K562 (cell line): ENCODE measurements around the gene KCNG4. TPM values are rescaled to one million over a fixed set of nuclear protein-coding genes. Genes with fewer than 3 reads are reported as not detected.

Experiments
- ATAC-seq: fragments of 200-7000 bp; cut with Tn5 transposase; 3 replicates; pipeline ENCODE4 v1.9.1; 2020; ENCODE audit warnings: moderate library complexity
- BruUV-seq: library from RNA; stranded (reverse); fragments of 400-500 nt; replicated peaks from 2 replicates; lab custom pipeline; 2021; lab: Mats Ljungman, UMichigan
- CTCF ChIA-PET: fragments of 300-600 bp; formaldehyde crosslinking; extraction: SDS; loops from one replicate; lab custom pipeline; 2021; ENCODE audit warnings: low intra/inter-chr PET ratio; lab: Yijun Ruan, JAX
- POLR2A ChIA-PET: fragments of 300-600, 350-650 bp; sonication (Branson Sonifier 250); formaldehyde crosslinking; extraction: SDS; loops from one replicate; lab custom pipeline; 2021; ENCODE audit warnings: antibody characterized with exemption, inconsistent platforms; lab: Yijun Ruan, JAX
- DNase-seq, 4 experiments: peaks; one replicate each; pipeline versions ENCODE4 v3.0.0 to v3.0.0-alpha.2; 2011 to 2018; ENCODE audit warnings: low spot score in 3 of 4, mixed read lengths in 3 of 4; ENCODE audit errors: extremely low read depth in 1 of 4
- FAIRE-seq: peaks from 2 replicates; lab custom pipeline; 2011; peaks lifted over from hg19 to GRCh38; lab: Jason Lieb, UNC
- H2AFZ ChIP-seq: 2 replicates; pipeline ENCODE4 v1.6.0; 2011; ENCODE audit warnings: low read depth, low read length, control low read depth, inconsistent platforms
- H3K27ac ChIP-seq: fragments of 200-600 bp; 3 replicates; pipeline ENCODE4 v1.8.0; 2011; ENCODE audit warnings: low read depth, mild to moderate bottlenecking, control low read depth, inconsistent platforms, low read length, moderate library complexity, mixed read lengths; ENCODE audit errors: extremely low read depth
- H3K27me3 ChIP-seq, 2 experiments: fragments of 300-600 bp in 1 of 2; 2 replicates in 1 of 2; 3 replicates in 1 of 2; pipeline versions ENCODE4 v1.6.0 to v1.8.0; 2011; ENCODE audit warnings: inconsistent platforms in 2 of 2, low read length in 2 of 2, mild to moderate bottlenecking in 1 of 2, mixed read lengths in 1 of 2, moderate library complexity in 1 of 2; ENCODE audit not compliant: control insufficient read depth in 2 of 2, insufficient read depth in 2 of 2
- H3K36me3 ChIP-seq: fragments of 300-600 bp; 3 replicates; pipeline ENCODE4 v1.8.0; 2011; ENCODE audit warnings: mild to moderate bottlenecking, low read length, inconsistent platforms; ENCODE audit not compliant: control insufficient read depth, insufficient read depth
- H3K4me1 ChIP-seq, 2 experiments: fragments of 200-600 bp in 1 of 2; replicated peaks in 1 of 2; 2 replicates in 1 of 2; 3 replicates in 1 of 2; pipeline versions ENCODE4 v1.5.1 to v1.8.0; 2011; ENCODE audit warnings: inconsistent platforms in 2 of 2, low read length in 2 of 2, mild to moderate bottlenecking in 1 of 2, mixed read lengths in 1 of 2, moderate library complexity in 1 of 2; ENCODE audit not compliant: control insufficient read depth in 2 of 2, insufficient read depth in 2 of 2
- H3K4me2 ChIP-seq: 2 replicates; pipeline ENCODE4 v1.6.1; 2011; ENCODE audit warnings: low read length, control low read depth, inconsistent platforms, mixed read lengths; ENCODE audit not compliant: insufficient read depth
- H3K4me3 ChIP-seq: fragments of 200-600 bp; sonication (generic), shearing (Covaris generic); 2 replicates; pipeline ENCODE4 v1.5.1; 2016; ENCODE audit warnings: control low read depth, inconsistent platforms
- H3K79me2 ChIP-seq: fragments of 200-600 bp; 3 replicates; pipeline ENCODE4 v1.8.0; 2011; ENCODE audit warnings: low read length, inconsistent platforms; ENCODE audit not compliant: control insufficient read depth, insufficient read depth
- H3K9ac ChIP-seq, 2 experiments: 2 replicates each; pipeline versions ENCODE4 v1.6.0 to v1.6.1; 2011; ENCODE audit warnings: low read depth in 2 of 2, low read length in 2 of 2, control low read depth in 1 of 2, inconsistent platforms in 1 of 2, mild to moderate bottlenecking in 1 of 2, mixed read lengths in 1 of 2; ENCODE audit not compliant: insufficient read depth in 1 of 2
- H3K9me1 ChIP-seq: one replicate; pipeline ENCODE4 v1.6.0; 2011; ENCODE audit warnings: inconsistent platforms, mild to moderate bottlenecking, low read length, moderate library complexity; ENCODE audit not compliant: control insufficient read depth, insufficient read depth
- H3K9me3 ChIP-seq: replicated peaks from 2 replicates; pipeline ENCODE4 v1.5.1; 2011; ENCODE audit warnings: low read depth, low read length, inconsistent platforms; ENCODE audit not compliant: control insufficient read depth, insufficient read depth
- H4K20me1 ChIP-seq: replicated peaks from 2 replicates; pipeline ENCODE4 v1.6.1; 2011; ENCODE audit warnings: low read length, inconsistent platforms, mixed read lengths; ENCODE audit not compliant: control insufficient read depth, insufficient read depth
- MXD1 ChIP-seq: fragments of 250-450 bp; sonication (Bioruptor Pico); IDR thresholded peaks from 2 replicates; pipeline ENCODE4 v1.8.0; 2021; ENCODE audit warnings: borderline replicate concordance, mild to moderate bottlenecking, moderate library complexity; ENCODE audit not compliant: poor library complexity, severe bottlenecking
- TFE3 ChIP-seq: fragments of 450-650 bp; formaldehyde crosslinking; IDR thresholded peaks from 2 replicates; pipeline ENCODE4 v1.4.0; 2020; ENCODE audit warnings: mild to moderate bottlenecking, mixed read lengths
- WGBS: fragments of 100-300 bp; shearing (Covaris generic); methylation state at CpG from one replicate; pipeline ENCODE4 v1.1.6; 2016; ENCODE audit warnings: low coverage, mixed read lengths; ENCODE audit not compliant: insufficient coverage; ENCODE audit errors: missing lambda C conversion rate; 5-methylcytosine and 5-hydroxymethylcytosine counted together
- in situ Hi-C: fragments of 300-500 bp; cut with MboI; formaldehyde crosslinking; loops from 4 replicates; pipeline ENCODE4 v1.15.0; 2018; ENCODE audit warnings: inconsistent platforms, mixed read lengths
- intact Hi-C: fragments of 100-400 bp; cut with micrococcal nuclease; formaldehyde crosslinking; loops from 2 replicates; pipeline ENCODE4 v1.14.2; 2022
- polyA plus RNA-seq, 8 experiments: library from polyadenylated mRNA; depleted of rRNA in 4 of 8; stranded (reverse) in 5 of 8; unstranded in 3 of 8; fragments of >200 nt; fragmentation: Nextera tagmentation in 2 of 8; fragmentation: Illumina TruSeq in 1 of 8; extraction: Ambion mirVana in 2 of 8; extraction: Trizol in 1 of 8; gene quantifications; 2 replicates each; pipeline versions ENCODE4 v1.2.1 to v1.2.3, GENCODE V29; 2011 to 2014; ENCODE audit warnings: inconsistent platforms in 1 of 8, missing spikeins in 1 of 8
- total RNA-seq, 7 experiments: library from RNA; depleted of rRNA in 6 of 7; stranded (reverse); fragments of >200 nt in 6 of 7; fragmentation: Illumina TruSeq in 2 of 7; extraction: Trizol in 2 of 7; gene quantifications; 2 replicates each; pipeline versions ENCODE4 v1.2.1 to v1.2.3, GENCODE V29; 2011 to 2021; ENCODE audit warnings: low replicate concordance in 1 of 7

The KCNG4 gene
- total and polyA plus RNA-seq, 9 of the 15 experiments (the other 6 are each of a cell fraction or from before 2014, with no cell fraction given), result not detected

GRCh38 chr16:84260766-84261554, 21.1 kb upstream of the KCNG4 start:
- Histone ChIP-seq H2AFZ (no peak overlapping the region), H3K9me1 (no peaks in the 10 kb centered on the region), H3K79me2 (no peaks in the 10 kb centered on the region), H3K9ac (no peak overlapping the region), H3K4me1 (no peaks in the 10 kb centered on the region), H3K27ac (no peak overlapping the region), H3K4me2 (no peak overlapping the region), H3K4me3 (no peak overlapping the region), H3K36me3 (no peaks in the 10 kb centered on the region), H4K20me1 (0 out of 2 replicates have a peak, but pooled peaks cover under 1% of the 10 kb centered on the region), H3K9me3 (no peaks in the 10 kb centered on the region), H3K27me3 (peaks cover 9 to 50% of the 10 kb centered on the region in 2 experiments; a peak in 4 of 5 replicates)
- ChIA-PET POLR2A (no interaction called here), CTCF (no interaction called here)
- no TSS peak for BruUV-seq
- DNase-seq, result no peak
- TF ChIP-seq MXD1, result no peak
- 0 out of 2 replicates have a peak, but pooled peaks have one; percentile 2 for TF ChIP-seq TFE3 (CRISPR knock-in tag)
- no peak for FAIRE-seq
- WGBS, result 4% methylated on average over 23 of the region's 23 CpGs
- in situ Hi-C loops (no loop called here), intact Hi-C loops (no loop called here)
- ATAC-seq, result no peak
